HepG2 (cell line): ENCODE data around the gene WDR54. TPM values are rescaled to one million over a fixed set of nuclear protein-coding genes. Genes with fewer than 3 reads are reported as not detected.
A peak's percentile ranks its signal among the peaks of the same experiment; 100 is the strongest.

Source experiments
- ARNTL ChIP-seq: sonication (generic); formaldehyde crosslinking; IDR thresholded peaks from 2 replicates; pipeline ENCODE4 v1.4.0; 2020; ENCODE audit warnings: mild to moderate bottlenecking, missing genetic modification reagents
- ATF1 ChIP-seq: IDR thresholded peaks from 2 replicates; pipeline ENCODE4 v1.6.1; 2016; ENCODE audit warnings: mild to moderate bottlenecking, control low read depth
- CREB1 ChIP-seq, 2 experiments: fragments of 450-650 bp in 1 of 2; IDR thresholded peaks; 2 replicates each; pipeline ENCODE4 v1.6.1; 2016 to 2017; ENCODE audit warnings: control low read depth in 1 of 2, mild to moderate bottlenecking in 1 of 2, missing compliant biosample characterization in 1 of 2, missing genetic modification characterization in 1 of 2
- E2F2 ChIP-seq: sonication (generic); formaldehyde crosslinking; IDR thresholded peaks from 2 replicates; pipeline ENCODE4 v1.4.0; 2020; ENCODE audit warnings: missing genetic modification reagents, borderline replicate concordance
- FUBP1 ChIP-seq: sonication (generic); formaldehyde crosslinking; IDR thresholded peaks from 2 replicates; pipeline ENCODE4 v1.5.1; 2020; ENCODE audit warnings: missing genetic modification reagents, mild to moderate bottlenecking, borderline replicate concordance
- HMGXB4 ChIP-seq, 2 experiments: sonication (generic) in 1 of 2; formaldehyde crosslinking in 1 of 2; IDR thresholded peaks; 2 replicates each; pipeline versions ENCODE4 v1.4.0 to v1.6.1; 2018 to 2020; ENCODE audit warnings: missing genetic modification reagents in 2 of 2, borderline replicate concordance in 1 of 2, low read depth in 1 of 2, mild to moderate bottlenecking in 1 of 2, missing biosample characterization in 1 of 2
- SOX13 ChIP-seq, 3 experiments: fragments of 450-650 bp in 1 of 3; sonication (generic) in 1 of 3; formaldehyde crosslinking in 1 of 3; IDR thresholded peaks in 2 of 3; conservative IDR thresholded peaks in 1 of 3; 2 replicates each; pipeline versions ENCODE4 v1.5.0 to v1.6.1; 2016 to 2020; ENCODE audit warnings: antibody characterized with exemption in 1 of 3, mild to moderate bottlenecking in 1 of 3, missing compliant biosample characterization in 1 of 3, missing genetic modification reagents in 1 of 3, moderate library complexity in 1 of 3
- ZNF207 ChIP-seq: fragments of 450-650 bp; IDR thresholded peaks from 2 replicates; pipeline ENCODE4 v1.6.1; 2016; ENCODE audit warnings: antibody characterized with exemption, borderline replicate concordance
- ZNF275 ChIP-seq: sonication (generic); formaldehyde crosslinking; IDR thresholded peaks from 2 replicates; pipeline ENCODE4 v1.8.0; 2022; ENCODE audit warnings: missing genetic modification reagents, mild to moderate bottlenecking, inconsistent platforms, borderline replicate concordance
- ZNF3 ChIP-seq: IDR thresholded peaks from 2 replicates; pipeline ENCODE4 v1.7.0; 2017; ENCODE audit warnings: inconsistent platforms
- ZNF652 ChIP-seq: IDR thresholded peaks from 2 replicates; pipeline ENCODE4 v1.6.1; 2016; ENCODE audit warnings: low read depth, borderline replicate concordance
- ZNF772 ChIP-seq: sonication (generic); formaldehyde crosslinking; IDR thresholded peaks from 2 replicates; pipeline ENCODE4 v1.5.0; 2020; ENCODE audit warnings: mild to moderate bottlenecking, missing genetic modification reagents
- polyA plus RNA-seq, 8 experiments: library from polyadenylated mRNA; depleted of rRNA in 3 of 8; stranded (reverse) in 7 of 8; unstranded in 1 of 8; fragments of >200 nt; fragmentation: Illumina TruSeq in 4 of 8; extraction: Trizol in 4 of 8; gene quantifications; 2 replicates each; pipeline versions ENCODE4 v1.2.1 to v1.2.3, GENCODE V29; 2011 to 2016; ENCODE audit warnings: low read depth in 4 of 8, missing spikeins in 1 of 8, mixed read lengths in 1 of 8; ENCODE audit not compliant: insufficient read depth in 1 of 8
- total RNA-seq, 5 experiments: library from RNA; depleted of rRNA; stranded (reverse); fragments of >200 nt; fragmentation: Illumina TruSeq; extraction: Trizol; gene quantifications; 2 replicates each; pipeline ENCODE4 v1.2.3, GENCODE V29; 2016; ENCODE audit warnings: low read depth in 1 of 5
- TF ChIP-seq, protein P1 (sequence below): sonication (generic); formaldehyde crosslinking; IDR thresholded peaks from 2 replicates; pipeline ENCODE4 v1.5.0; 2020; ENCODE audit warnings: mild to moderate bottlenecking, missing genetic modification reagents

The WDR54 gene
- total and polyA plus RNA-seq, 2 of the 13 experiments (the other 11 are each of a cell fraction or from before 2014, with no cell fraction given), result 2.0 to 17.3 TPM

GRCh38 chr2:74429487-74430451 is 8.2 kb downstream of the WDR54 start (continued):
- TF ChIP-seq, protein P1, sequence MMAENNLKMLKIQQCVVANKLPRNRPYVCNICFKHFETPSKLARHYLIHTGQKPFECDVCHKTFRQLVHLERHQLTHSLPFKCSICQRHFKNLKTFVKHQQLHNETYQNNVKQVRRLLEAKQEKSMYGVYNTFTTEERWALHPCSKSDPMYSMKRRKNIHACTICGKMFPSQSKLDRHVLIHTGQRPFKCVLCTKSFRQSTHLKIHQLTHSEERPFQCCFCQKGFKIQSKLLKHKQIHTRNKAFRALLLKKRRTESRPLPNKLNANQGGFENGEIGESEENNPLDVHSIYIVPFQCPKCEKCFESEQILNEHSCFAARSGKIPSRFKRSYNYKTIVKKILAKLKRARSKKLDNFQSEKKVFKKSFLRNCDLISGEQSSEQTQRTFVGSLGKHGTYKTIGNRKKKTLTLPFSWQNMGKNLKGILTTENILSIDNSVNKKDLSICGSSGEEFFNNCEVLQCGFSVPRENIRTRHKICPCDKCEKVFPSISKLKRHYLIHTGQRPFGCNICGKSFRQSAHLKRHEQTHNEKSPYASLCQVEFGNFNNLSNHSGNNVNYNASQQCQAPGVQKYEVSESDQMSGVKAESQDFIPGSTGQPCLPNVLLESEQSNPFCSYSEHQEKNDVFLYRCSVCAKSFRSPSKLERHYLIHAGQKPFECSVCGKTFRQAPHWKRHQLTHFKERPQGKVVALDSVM (CRISPR knock-in tag), result peak; percentile 80
- TF ChIP-seq ZNF275, result peak; percentile 45; the same call in 1 of the 2 replicates
- TF ChIP-seq E2F2, result no peak
- TF ChIP-seq ATF1, result no peak
- no peak; the same call in 1 of the 2 replicates for TF ChIP-seq FUBP1
- TF ChIP-seq ZNF652 (CRISPR knock-in tag), result peak; percentile 37; the same call in 1 of the 2 replicates
- TF ChIP-seq ZNF207, result no peak
- peak in 1 of 2 experiments; percentile 70; a peak in 3 of 4 replicates for TF ChIP-seq HMGXB4 (CRISPR knock-in tag; IDR thresholded peaks at IDR 0.05; ENCODE audit: borderline replicate concordance in 1 of 2, low read depth in 1 of 2)
- 0 out of 2 replicates have a peak, but pooled peaks have one; percentile 37 for TF ChIP-seq ZNF772 (CRISPR knock-in tag)
- peak; percentile 80 for TF ChIP-seq ARNTL (CRISPR knock-in tag)
- TF ChIP-seq CREB1 (IDR thresholded peaks at IDR 0.05), result 0 out of 2 replicates have a peak, but pooled peaks have one; percentile 1
- peak; percentile 75; the same call in 1 of the 2 replicates for TF ChIP-seq CREB1 (CRISPR knock-in tag; IDR thresholded peaks at IDR 0.05)
- no peak for TF ChIP-seq ZNF3 (CRISPR knock-in tag)
- no peak; the same call in 1 of the 2 replicates for TF ChIP-seq SOX13 (IDR thresholded peaks at IDR 0.05)
- peak in 1 of 2 experiments; percentile 56; a peak in 2 of 4 replicates for TF ChIP-seq SOX13 (CRISPR knock-in tag; conservative IDR thresholded peaks at IDR 0.05 in 1 of 2, IDR thresholded peaks at IDR 0.05 in 1 of 2)
